H4 (cell line): ENCODE measurements around the gene PAIP1. TPM values are rescaled to one million over a fixed set of nuclear protein-coding genes. Genes with fewer than 3 reads are reported as not detected.
"Not testable (repeated sequence)": the region's sequence is repeated elsewhere in the genome, so short reads cannot be mapped to it uniquely, and the experiment has no call there.

Experiments
- DNase-seq: peaks from one replicate; pipeline ENCODE4 v3.0.0-alpha.2; 2015; ENCODE audit warnings: low spot score
- total RNA-seq: library from RNA; depleted of rRNA; stranded (reverse); fragments of >200 nt; shearing (Covaris generic); gene quantifications from 2 replicates; pipeline ENCODE4 v1.2.3, GENCODE V29; 2014; rRNA removed

Gene PAIP1
- total RNA-seq, 1 experiment from 2014 or later = 222 TPM

DNA sequence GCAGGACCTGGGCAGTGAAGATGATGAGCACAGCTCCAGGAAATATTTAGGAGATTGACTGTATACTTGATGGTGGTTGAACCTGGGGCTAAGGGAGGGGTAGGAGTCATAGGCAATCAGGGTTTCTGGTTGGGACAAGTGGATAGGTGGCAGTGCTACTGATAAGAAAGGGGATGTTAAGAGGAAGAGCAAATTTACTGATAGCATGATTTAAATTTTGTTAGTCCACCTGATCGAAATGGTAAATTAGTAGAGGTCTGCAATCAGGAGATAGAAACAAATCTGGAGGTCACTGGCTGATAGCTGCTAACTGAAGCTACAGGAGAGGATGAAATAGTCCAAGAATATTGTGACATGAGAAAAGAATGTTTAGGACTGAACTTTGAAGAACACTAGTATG is 36.3 kb downstream of the PAIP1 start:
- DNase-seq = no peak

DNA sequence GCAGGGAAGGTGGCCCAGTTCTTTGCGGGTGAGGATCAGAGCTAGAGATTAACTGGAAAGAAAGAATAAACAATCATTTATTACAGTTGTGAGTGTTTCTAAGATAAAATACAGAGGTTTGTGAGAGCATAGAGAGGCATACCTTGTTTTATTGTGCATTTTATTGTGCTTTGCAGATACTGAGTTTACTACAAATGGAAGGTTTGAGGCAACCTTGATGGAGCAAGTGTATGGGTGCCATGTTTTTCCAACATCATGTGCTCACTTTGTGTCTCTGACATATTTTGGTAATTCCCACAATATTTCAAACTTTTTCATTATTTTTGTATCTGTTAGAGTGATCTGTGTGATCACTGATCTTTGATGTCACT is 41.2 kb downstream of the PAIP1 start:
- DNase-seq = no peak

DNA sequence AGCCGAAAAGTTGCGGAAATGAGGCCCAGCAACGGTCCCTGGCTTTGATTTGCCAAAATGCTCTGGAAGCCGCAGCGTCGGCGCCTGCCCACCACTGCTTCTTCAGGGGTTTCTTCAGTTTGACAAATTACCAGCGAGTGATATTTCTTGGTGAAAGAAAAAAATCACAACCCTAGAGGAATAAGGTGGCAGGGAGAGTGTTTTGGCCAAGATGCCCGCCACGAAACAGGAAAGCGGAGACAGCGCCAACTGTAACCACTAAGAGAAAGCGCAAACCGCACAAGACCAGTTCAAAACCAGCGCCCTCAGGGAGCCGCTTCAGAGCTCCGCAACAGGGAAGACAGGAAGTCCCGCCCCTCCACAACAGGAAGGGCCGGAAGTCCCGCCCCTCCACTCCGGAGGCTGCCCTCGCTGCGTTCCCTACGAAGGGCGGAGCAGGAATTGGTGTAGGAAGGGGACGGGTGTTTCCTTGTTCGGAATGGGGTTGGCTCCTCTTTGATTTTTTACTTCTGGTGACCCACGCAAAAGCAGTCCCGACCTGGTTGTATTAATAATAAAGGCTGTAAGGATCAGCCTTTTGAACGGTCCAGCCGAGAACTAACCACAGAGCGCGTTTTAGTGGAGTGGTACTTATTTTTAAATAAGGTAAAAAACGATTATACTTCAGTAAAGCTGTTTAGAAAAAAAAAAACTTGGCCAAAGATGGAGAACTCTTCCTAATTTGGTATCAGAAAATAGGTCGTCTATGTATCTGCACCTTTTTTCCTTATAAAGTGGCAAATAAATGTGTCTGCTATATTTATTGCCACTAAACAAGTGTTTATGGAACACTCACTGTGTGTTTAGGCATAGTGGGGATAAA is 41.8 kb downstream of the PAIP1 start, which contains the start of gene C5orf34:
TSS of gene C5orf34 (minus strand) at position 333 of the 862 bp plus-strand sequence. CDS start 5,809 bp downstream, outside the sequence.
- DNase-seq = peak; percentile 95

DNA sequence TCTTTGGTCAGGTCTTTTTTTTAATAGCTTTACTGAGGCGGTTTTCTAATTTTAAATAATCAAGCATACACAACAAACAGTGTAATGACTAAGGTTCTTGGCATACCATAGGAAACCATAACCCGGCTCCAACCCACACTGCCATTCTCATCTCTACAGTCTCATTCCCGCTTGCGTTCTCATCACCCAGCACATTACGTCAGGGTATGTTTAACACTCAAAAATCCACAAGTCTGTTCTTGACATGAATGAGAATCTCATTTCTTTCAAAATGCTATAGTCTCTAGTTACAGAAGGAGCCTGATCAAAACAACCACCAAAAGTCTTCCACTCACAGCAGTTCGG is 42.4 kb downstream of the PAIP1 start:
- DNase-seq = peak; percentile 30

DNA sequence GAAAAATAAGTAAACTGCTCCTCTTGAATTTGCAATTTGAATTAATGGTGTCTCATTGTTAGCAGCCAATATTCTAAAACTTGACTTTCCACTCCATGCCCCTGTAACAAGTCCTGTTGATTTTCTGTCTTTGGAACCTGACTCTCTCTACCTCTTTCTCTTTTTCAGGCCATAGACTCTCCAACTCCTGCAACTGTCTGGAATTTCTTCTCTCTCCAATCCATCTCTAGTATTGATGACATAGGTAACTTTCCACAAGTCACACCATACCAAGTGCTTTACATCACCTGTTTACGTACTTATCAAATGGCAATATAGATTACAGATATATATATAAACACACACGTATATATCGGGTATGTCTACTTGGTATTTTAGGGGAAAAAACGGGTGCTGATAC is 42.9 kb downstream of the PAIP1 start:
- DNase-seq = no peak

DNA sequence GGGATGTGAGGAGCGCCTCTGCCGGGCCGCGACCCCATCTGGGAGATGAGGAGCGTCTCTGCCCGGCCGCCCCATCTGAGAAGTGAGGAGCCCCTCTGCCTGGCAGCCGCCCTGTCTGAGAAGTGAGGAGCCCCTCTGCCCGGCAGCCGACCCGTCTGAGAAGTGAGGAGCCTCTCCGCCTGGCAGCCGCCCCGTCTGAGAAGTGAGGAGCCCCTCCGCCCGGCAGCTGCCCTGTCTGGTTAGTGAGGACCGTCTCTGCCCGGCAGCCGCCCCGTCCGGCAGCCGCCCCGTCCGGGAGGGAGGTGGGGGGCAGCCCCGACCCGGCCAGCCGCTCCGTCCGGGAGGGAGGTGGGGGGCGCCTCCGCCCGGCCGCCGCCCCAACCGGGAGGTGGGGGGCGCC is 45.8 kb downstream of the PAIP1 start:
- not testable (repeated sequence) for DNase-seq

DNA sequence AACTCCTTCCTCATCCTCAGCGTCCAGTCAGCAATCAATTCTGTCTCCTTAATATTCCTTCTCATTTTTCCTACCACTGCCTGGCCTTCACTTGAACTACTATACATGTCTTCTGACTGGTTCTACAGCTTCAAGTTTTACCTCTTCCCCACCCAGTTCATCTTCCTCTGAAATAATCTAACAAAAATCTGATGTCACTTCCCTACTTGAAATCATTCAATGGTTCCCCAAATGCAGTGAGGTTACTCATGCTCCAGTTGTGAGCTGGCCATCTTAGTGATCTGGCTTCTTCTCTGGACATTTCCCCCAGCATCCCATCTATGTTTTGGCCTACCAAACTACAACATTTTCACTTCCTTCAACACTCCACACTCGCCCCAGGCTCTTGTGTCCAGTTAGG is 58.3 kb downstream of the PAIP1 start:
- DNase-seq = no peak

DNA sequence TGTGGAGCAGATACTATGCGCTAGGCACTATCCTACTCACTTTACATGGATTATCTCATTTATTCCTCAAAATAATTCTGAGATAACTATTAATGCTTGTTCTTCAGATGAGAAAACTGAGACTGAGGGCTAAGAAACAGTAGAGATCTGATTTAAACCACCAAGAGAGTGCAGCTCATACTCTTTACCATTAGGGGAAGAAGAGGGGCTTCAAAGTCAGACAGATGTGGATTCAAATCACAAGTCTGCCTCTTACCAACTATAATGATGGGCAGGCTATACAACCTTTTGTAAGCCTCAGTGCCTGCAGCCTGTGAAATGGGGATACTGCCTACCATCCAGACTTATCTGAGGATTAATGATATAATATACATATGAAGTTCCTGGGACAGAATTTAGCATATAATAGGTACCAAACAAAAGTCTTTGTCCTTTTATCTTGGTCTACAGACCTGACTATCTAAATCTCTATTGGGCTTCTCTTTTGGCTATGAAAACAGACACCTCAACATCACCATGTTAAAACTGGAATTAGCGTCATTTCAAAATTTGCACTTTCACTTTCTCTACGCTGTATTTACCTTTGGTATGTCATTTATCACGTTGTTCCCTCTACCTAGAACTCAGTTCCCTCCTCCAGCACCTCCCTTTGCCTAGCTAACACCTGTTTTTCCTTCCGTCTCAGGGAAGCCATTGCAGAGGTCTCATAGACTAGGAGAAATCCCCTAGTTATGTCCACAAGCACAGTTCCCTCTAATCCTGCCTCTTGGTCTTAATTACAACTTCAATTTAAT is 59.4 kb downstream of the PAIP1 start:
- DNase-seq = no peak

DNA sequence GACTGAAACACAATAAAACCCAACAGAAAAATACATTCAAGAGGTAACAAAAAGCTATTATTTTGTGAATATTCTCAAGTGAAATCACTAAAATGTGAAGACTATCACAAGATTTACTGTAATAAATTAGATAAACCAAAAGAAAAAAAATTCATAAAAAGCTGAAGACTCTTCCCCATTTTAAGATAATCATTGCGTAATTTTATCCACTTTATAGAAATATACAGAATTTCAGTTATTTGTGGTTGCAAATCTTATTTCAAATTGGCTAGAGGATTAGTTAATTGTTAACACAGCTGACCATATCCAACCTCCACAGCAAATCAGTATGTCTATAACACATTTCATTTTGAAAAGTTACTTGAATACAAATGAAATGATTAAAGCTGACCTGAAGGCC is 65.6 kb downstream of the PAIP1 start:
- no peak for DNase-seq

DNA sequence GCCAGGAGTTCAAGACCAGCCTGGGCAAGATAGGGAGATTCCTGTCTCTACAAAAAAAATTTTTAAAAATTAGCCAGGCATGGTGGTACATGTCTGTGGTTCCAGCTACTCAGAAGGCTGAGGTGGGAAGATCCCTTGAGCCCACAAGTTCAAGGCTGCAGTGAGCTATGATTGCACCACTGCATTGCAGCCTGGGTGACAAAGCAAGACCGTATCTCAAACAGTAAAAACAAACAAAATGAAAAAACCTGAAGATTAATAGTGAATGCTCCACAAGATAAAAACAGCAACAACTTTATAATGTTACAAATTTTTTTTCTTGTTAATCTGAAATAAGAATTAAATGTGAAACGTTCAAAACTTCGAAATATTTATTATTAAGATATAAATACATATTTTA is 70.5 kb downstream of the PAIP1 start:
- no peak for DNase-seq

DNA sequence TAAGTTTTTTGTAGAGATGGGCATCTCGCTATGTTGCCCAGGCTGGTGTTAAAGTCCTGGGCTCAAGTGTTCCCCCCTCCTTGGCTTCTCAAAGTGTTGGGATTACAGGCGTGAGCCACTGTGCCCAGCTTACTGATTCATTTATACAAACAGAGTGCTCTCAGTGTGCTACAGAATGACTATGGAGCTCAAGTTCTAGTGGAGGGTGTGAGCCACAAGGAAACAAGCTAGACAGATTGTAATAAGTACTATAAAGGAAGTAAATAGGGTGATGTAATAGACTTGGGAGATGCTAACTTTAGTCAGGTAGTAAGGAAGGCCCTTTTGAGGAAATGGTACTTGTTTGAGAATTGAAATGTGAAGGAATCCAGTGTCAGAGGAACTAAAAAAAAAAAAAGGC is 71.5 kb downstream of the PAIP1 start:
- DNase-seq = no peak

DNA sequence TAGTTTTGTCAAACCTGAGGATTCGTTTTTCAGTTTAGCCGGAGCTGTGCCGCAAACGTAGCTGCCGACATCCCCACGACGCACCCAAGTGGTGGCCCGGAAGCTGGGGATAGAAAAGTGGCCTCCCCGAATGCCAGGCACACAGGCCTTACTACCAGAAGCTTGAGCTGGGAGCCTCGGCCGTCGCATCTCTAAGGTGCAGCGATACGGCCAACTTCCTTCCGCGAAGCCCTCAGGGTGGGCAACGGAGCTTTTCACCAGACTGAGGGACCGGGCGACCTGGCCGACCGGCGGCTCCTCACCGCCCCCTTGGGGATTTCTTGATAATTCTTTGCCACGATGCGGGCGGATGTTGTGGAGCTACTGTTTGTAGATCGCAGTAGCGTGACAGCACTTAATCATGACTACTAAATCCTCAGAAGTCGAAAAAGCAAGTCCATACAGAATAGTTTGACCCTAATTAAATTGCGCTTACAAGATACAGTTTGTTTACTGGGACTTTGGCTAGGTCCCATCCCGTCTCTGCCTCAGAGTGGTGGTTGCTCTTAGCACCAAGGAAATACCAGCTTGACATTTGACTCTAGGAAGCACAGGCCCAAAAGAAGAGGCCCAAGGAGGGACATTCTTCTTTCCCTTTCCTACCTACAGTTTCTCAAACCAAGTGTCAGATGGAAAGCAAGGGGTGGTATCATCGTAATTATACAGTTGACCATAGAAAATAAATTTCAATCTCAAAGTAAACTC is 72.6 kb downstream of the PAIP1 start:
- DNase-seq = peak; percentile 85

DNA sequence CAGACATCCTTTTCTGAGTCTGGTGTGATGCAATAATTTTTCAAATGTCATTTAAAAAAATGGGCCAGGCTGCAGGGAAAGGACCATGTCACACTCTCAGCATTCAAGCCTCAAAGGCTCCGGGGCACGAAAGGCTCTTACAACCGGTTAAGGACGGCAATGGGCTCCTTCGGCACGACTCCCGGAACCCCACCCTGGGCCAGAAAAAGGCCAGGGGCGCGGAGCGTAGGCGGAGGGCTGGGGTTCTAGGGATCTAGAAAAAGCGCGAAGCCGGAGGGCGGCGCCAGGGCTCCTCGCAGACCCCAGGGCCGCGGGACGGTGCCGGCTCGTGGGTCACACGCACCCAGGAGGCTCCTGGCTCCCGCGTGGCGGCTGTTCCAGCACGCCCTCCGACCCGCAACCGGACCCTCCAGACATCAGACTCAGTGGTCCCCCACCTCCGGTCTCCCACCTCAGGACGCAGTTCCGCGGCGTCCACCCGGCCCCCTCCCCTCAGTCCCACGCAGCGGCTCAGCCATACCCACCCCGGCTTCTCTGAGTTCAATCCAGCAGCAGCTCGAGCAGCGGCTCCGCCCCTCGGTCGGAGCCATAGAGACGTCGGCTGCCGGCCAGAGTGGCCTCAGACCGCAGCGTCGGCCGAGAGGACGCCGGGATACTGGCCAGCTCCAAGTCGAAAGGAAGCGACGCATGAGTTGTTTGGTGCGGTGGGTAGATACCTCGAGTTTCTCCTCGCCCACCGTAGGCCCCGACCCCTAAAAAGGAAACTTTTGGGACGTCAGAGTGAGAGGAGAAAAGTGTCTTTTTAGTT is 73.4 kb downstream of the PAIP1 start, which contains the start of gene TMEM267:
TSS of gene TMEM267 (minus strand) at position 568 of the 808 bp plus-strand sequence. CDS start 29,896 bp downstream, outside the sequence.
- peak; percentile 92 for DNase-seq

DNA sequence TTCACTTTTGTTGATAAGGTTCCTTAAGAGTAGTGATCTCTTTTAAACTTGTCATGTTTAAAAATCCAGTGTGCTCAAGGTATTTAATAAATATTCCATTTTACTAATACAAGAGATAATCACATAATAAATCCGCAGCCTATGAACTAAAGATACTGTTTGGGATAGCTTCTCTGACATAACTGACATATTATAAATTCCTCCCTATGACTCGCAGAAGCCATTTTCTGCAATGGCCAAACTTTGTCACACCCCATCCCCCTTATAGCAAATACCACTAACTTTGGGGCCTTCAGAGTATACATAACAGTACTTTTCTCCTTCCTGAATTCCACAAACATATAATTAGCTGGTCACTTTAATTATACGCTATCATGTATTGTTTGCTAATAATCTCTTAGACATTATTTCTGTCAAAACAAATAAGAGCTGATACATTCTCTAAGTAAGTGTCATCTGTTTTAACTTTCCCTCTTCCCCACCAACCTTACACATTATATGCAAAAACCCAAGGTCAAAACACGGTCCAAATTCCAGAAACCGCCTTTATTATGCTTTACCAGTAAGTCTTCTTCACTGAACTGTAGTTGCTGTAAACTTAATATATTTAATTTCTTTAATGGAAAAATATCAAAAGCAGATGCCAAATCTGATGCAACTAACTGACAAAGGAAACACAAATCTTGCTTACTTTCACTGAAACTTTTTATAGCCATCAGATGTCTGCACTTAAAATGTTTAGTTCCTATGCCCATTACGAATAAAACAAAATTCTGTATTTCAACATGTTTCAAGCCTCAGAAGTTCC is 74.2 kb downstream of the PAIP1 start:
- DNase-seq = no peak

Other genes starting within 250 kb of the PAIP1 start
- 54.3 and 57.0 TPM in 2 replicates for gene HMGCS1, start 243.7 kb downstream of the PAIP1 start, total RNA-seq
- gene CCL28, start 144.7 kb downstream of the PAIP1 start, total RNA-seq = not detected in 2 replicates
- gene TMEM267, start 73.2 kb downstream of the PAIP1 start, total RNA-seq = 16.4 and 17.7 TPM in 2 replicates
- gene C5orf34, start 41.9 kb downstream of the PAIP1 start, total RNA-seq = 14.4 and 15.1 TPM in 2 replicates
- gene NNT, start 46.1 kb upstream of the PAIP1 start, total RNA-seq = 74.1 and 97.7 TPM in 2 replicates